ENCODE results near the gene ACSL4.

DNA sequence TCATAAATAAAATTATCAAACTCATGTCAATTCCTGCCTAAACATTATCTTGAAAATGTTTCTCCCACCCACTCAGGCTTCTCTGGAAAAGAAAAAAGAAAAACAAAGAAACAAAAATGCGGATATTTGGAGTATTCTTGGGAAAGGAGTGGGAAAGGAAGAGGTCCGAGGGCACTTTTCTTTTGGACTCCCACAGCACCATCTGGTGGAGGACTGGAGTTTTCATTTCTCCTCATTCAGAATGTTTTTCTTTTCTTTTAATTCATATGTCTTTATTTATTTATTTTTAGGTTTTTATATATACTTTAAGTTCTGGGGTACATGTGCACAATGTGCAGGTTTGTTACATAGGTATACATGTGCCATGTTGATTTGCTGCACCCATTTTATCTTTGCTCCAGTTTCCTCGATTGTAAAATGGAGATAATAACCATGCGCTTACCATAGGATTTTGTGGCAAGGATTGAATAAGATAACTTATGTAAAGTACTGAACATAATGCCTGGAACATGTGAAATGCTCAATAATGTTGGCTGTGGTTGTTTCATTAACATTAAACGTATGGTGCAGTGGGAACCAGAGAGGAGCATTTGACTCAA is 100.1 kb downstream of the ACSL4 start:
- TF ChIP-seq, protein P1, sequence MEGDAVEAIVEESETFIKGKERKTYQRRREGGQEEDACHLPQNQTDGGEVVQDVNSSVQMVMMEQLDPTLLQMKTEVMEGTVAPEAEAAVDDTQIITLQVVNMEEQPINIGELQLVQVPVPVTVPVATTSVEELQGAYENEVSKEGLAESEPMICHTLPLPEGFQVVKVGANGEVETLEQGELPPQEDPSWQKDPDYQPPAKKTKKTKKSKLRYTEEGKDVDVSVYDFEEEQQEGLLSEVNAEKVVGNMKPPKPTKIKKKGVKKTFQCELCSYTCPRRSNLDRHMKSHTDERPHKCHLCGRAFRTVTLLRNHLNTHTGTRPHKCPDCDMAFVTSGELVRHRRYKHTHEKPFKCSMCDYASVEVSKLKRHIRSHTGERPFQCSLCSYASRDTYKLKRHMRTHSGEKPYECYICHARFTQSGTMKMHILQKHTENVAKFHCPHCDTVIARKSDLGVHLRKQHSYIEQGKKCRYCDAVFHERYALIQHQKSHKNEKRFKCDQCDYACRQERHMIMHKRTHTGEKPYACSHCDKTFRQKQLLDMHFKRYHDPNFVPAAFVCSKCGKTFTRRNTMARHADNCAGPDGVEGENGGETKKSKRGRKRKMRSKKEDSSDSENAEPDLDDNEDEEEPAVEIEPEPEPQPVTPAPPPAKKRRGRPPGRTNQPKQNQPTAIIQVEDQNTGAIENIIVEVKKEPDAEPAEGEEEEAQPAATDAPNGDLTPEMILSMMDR (IDR thresholded peaks at IDR 0.05), result peak in 3 of 6 experiments; percentile 25 to 43 (median 38)
- TF ChIP-seq POLR2A (IDR thresholded peaks at IDR 0.05), result no peak
